ENCODE measurements around the gene CAMK4.

- TF ChIP-seq CTCF (IDR thresholded peaks at IDR 0.05) (no peak), POLR2A (IDR thresholded peaks at IDR 0.05) (no peak)
Observed at GRCh38 chr5:111248571-111248970, 24.4 kb downstream of the CAMK4 start.

Measured in uterus (tissue), 2 donors.